ENCODE data around the gene MXD3.

Gene MXD3

DNA sequence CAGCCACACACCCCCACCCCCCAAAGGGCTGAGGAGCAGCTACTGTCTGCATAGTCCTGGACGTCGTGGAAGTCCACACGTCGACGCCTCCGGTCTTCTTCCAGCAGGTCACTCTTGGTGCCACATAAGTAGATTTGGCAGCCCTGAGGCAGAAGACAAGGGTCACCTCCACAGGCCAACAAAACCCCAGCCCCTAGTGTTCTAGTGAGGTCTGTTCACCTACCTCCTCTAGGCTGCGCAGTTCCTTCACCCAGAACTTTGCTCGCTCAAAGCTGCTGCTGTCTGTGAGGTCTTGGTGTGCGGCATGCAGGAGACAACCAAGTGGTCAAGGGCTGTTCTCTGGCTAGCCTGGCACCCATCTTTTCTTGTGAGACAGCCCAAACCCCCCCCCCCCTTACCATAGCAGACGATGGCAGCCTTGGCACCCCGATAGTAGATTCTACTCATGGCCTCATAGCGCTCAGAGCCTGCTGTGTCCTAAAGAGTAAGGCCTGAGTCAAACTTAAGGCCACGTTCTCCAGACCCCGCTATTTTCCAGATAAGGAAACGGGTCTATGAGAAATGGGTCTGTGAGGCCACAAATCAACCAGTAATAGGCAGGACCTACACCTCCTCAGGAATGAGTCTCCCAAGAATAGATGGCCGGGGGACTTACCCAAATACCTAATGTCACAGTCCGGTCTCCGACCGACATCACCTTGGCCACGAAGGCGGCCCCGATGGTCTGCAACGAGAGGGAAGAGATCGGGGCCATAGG lies 9.2 kb downstream of the MXD3 start:
- no peak for DNase-seq

DNA sequence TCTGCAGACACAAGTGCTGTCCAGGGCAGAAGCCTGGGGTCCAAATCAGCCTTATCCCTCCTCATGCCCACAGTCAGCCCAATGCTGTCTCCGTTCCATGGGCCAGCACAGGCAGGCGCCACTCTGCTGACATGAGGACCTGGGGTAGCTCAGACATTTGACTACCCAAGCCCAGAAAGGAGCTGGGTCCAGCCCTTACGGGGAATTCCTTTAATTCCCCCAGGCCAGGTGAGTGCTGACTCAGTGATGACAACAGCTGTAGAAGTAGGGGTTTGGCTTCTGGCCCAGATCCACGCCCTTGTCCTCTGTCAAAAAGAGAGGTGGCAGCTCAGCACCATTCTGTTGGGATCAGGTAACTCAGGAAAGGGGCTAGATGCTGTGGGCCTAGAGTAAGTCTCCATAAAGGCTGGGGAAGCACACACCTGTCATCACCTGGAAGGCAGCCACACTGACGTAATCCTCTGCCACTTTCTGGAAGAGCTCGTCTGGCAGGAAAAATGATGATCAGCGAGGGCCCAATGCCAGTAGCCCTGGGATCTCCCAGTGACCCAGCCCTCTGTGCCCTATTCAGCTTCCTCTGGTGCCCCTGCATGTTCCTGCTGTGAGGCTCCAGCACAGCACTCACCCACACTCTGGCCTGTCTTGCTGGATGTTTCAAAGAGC lies 10.1 kb downstream of the MXD3 start:
- DNase-seq: no peak

DNA sequence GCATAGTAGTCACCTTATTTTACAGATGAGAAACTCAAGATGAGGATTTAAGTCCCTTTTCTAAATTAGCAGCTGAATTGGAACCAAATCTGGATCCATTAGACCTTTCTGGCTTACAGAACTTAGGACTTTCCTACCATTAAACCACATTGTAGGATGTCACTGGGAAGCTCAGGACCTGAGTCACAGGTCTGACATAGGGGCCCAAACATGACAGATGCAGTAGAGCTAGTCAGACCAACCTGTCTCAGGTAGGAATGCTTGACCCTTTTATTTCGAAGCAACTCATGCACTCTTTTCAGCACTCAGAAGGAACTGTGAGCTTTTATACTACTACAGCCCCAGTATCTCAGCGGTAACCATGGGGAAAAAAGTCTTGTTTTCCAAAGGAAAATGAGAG lies 10.7 kb downstream of the MXD3 start:
- no peak for DNase-seq

DNA sequence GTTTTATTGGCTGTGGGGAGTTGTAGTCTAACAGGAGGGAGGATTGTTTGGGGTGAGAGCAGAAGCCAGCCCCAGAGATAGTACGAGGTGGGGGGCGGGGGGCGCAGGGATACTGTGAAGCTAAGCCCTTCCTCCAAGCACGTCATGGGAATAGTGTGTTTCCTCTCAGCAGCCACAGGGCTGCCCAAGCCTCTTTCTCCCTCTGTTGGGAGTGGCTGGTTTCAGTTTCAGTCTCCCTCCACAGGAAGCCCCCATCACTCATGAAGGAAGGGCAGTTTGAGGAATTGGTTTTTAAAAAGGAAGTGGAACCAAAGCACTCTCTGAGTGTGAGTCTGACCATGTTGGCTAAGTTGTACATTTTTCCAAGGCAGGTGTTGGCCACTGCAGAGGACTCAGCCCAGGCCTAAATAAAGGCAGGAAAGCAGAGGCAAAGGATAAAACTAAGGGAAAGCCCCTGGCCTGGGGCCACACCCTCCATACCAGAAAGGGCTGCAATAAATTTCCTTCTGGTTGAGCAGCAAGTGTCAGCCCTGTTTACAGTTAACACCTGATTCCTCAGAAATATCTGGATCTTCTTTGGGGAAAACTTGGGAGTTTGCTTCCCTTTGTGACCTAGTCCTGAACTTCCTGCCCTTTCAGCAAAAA lies 11.3 kb downstream of the MXD3 start:
- no peak for DNase-seq

DNA sequence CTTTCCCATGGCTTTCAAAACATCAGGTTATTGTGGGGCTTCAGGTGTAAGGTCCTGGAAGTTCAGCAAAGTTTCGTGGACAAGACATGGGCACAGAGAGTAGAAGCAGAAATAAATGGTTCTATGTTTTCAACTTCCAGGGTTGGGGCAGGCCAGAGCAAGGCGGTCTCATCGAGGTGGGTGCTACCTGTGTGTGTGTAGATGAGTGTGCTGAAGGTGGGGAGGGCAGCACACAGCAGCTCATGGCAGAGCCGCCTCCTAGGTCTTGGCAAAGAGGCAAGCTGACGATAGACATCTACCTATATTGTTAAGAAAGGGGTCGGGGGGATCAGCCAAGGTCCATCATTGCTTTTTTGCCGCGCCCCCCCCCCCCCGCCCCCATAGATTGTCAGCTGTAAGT lies 12.0 kb downstream of the MXD3 start:
- DNase-seq: no peak

DNA sequence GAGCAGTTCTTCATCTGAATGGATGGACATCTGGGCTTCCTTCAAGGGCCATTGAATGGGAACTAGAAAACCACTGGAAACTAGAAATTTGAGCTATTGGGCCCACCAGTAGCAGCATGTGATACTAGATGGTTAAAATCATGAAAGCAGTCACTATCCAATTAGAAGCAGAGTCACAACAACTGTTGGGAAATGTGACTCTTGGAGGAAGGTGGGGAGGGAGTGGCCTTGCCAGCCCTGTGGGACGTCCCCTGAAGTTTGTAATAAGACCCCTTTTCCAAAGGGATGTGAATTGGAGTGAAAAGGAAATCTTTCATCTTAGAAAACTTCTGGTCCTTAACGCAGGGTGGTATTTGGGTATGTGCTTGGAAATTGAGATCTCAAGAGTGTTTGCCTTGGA lies 13.8 kb downstream of the MXD3 start:
- DNase-seq: no peak

DNA sequence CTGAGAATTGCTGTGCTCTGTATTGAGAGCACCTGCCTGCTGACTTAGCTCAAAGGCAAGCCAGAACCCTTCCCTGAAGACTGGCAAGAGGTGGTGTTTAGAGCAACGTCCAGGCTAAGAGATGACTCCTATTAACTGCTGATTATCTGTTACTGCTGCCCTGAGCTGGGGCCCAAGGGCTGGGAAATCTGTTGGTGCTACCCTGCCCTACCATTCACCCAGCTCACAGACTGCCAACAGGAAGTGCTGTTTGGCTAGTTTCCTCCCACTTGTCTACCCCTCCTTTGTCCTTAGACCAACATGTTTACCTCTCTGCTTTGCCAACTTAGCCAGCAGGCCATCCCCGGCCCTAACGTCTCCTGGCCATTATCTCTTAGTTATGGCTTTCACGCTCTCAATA lies 15.1 kb downstream of the MXD3 start:
- DNase-seq: no peak

DNA sequence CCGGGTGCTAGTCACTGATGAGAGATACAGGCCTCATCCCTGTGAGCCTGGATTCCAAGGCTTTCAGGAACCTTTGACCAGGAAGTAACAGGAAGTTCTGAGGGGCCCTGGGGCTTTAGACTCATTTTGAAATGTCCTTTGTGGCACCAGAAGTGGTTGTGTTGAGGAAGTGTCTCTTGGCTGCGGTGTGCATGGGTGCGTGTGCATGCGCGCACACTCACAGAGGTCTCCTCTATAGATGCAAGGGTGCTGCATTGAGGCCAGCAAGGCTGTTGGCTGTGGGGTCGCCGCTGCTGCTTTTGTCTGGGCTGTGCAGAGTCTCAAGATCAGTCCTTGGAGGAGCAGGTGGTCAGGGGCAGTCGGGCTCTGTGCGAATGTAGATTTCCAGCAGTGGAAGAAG lies 15.8 kb downstream of the MXD3 start:
- no peak for DNase-seq

DNA sequence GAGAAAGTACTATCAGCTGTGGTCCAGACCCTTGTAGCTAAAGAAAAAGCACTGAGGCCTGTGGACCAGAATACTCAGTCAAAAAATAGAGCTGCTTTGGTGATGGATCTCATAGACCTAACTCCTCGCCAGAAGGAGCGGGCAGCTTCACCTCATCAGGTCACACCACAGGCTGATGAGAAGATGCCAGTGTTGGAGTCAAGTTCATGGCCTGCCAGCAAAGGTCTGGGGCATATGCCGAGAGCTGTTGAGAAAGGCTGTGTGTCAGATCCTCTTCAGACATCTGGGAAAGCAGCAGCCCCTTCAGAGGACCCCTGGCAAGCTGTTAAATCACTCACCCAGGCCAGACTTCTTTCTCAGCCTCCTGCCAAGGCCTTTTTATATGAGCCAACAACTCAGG lies 17.1 kb downstream of the MXD3 start:
- no peak for DNase-seq

DNA sequence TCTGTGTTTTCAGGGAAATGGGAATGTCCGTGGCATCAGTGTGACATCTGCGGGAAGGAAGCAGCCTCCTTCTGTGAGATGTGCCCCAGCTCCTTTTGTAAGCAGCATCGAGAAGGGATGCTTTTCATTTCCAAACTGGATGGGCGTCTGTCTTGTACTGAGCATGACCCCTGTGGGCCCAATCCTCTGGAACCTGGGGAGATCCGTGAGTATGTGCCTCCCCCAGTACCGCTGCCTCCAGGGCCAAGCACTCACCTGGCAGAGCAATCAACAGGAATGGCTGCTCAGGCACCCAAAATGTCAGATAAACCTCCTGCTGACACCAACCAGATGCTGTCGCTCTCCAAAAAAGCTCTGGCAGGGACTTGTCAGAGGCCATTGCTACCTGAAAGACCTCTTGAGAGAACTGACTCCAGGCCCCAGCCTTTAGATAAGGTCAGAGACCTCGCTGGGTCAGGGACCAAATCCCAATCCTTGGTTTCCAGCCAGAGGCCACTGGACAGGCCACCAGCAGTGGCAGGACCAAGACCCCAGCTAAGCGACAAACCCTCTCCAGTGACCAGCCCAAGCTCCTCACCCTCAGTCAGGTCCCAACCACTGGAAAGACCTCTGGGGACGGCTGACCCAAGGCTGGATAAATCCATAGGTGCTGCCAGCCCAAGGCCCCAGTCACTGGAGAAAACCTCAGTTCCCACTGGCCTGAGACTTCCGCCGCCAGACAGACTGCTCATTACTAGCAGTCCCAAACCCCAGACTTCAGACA lies 17.7 kb downstream of the MXD3 start:
- no peak for DNase-seq

DNA sequence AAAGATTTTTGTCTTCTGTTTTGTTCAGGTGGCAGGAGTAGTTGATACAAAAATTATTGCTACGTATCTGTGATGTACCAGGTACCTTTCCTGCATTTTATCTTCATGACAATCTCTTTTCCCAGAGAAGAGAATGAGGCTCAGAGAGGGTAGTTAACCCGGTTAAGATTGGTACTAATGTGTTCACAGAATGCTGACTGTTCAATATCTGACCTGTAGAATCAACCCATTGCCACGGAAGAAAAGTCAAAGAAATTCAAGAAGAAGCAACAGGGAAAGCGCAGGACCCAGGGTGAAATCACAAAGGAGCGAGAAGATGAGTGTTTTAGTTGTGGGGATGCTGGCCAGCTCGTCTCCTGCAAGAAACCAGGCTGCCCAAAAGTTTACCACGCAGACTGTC lies 20.0 kb downstream of the MXD3 start:
- no peak for DNase-seq

DNA sequence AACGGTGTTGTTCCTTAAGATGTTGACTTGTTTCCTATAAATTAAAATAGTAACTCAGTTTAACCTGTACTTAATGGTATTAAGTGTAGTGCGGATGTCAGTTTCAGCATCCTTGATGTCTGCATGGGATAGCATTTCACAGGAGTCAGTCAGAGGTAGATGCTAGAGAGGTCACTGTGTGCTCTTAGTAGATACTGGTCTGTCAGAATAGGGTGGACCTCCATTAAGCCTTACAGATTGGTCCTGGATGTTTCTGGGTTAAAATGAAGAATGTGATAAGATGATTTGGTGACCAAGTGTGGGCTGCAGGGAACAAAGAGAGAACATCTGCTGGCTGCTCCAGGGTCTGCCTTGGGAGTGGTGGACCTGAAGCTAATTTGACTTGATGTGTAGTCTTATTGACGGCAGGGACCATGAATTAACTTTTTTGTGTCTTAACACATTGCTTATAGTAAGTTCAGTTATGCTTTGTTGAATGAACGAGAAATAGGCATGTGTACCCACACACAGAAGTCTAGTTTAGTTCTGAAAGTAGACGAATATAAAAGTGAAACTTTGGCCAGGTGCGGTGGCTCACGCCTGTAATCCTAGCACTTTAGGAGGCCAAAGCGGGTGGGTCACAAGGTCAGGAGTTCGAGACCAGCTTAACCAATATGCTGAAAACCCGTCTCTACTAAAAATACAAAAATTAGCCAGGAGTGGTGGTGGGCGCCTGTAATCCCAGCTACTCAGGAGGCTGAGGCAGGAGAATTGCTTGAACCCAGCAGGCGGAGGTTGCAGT lies 20.7 kb downstream of the MXD3 start:
- DNase-seq: no peak

DNA sequence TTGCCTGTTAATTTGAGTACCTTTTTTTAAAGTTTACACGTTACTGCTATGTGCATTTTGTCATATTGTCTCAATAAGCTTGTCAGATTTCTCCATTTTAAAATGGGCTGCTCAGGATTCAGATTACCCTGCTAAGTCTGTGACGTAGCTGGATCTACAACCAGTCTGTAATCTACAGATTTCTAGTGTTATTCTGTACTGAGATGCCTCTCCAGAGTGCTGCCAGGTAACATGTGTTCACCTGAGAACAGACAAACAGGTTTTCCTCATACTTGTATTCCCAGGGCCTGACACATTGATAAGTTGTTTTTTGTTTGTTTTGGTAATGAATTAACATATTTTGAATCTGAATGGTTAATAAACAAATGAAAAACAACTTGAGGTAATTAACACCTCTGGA lies 23.5 kb downstream of the MXD3 start:
- DNase-seq: no peak

DNA sequence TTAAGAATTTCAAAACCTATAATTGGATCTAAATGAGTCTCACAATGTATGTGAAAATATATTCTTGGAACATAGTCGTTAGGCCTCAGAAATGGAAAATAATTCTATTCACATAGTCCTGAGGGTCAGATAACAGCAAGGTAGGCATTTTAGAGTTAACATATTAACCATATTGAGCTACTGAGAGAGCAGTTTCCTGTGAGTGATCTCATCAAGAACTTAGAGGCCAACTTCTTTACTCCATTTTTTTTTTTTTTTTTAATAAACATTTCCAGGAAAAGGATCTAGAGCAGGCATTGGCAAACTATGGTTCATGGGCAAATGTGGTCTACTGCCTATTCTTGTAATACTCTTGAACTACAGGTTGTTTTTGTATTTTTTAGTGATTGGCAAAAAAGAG lies 34.8 kb downstream of the MXD3 start:
- DNase-seq: no peak

DNA sequence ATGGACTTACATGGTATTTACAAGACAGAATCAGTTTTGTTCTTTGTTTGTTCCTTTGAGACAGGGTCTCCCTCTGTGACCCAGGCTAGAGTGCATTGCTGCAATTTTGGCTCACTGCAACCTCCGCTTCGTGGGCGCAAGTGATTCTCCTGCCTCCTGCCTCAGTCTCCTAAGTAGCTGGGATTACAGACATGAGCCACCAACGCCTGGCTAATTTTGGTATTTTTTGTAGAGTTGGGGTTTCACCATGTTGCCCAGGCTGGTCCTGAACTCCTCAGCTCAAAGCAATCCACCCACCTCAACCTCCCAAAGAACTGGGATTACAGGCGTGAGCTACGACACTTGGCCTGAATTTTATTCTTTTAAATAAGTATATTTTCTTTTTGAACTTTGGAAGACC lies 35.8 kb downstream of the MXD3 start:
- no peak for DNase-seq

DNA sequence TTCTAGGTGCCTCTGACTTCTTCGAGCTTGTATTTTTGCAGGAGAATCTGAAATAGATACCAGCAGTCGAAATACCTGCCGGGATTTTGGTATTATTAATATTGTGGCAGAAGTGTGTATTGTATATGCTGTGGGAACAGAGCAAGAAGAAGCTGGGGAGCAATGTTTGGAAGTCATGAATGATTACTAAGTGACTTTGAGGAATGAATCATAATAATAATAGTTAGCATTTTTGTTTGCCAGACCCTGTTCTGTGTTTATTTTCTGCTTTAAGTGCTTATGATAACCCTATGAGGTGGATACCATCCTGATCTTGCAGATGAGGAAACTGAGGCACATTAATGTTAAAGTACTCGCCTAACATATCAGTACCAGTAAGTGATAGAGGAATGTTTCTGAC lies 40.6 kb downstream of the MXD3 start:
- DNase-seq: no peak

DNA sequence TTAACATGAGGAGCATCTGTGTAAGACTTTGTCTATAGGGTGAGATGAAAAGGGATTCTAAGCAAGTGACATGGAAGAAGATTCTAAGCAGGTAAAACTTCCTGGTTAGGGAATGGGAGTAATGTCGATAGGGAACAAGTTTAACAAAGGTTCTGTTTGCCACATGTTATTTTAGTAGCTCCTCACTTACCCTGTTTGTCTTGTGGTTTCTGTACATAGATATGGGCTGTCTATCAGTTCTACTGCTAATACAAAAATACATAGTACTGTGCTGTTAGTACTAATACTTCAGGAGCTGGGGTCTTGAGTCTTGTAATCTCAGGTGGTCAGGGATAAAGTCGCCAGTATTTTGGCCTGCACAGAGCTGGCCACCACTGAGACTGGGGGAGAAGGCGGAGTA lies 41.0 kb downstream of the MXD3 start:
- DNase-seq: no peak

DNA sequence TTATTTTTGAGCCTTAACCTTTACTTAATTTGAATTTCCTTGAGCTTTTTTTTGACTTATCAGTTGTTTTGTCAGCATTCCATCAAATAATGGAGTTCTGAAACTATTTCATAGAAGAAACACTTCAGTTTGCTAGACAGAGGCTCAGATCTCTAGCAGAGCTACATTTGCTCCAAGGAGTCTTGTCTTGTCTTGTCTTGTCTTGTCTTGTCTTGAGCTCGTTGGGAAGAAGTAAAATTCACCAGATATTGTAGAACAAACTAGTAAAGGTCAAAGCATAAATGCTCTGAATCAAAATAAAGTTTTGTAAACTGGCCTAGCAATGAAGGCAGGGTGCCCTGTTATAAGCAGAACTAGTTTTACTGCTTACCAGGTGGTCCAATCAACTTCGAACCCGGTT lies 41.7 kb downstream of the MXD3 start:
- no peak for DNase-seq

DNA sequence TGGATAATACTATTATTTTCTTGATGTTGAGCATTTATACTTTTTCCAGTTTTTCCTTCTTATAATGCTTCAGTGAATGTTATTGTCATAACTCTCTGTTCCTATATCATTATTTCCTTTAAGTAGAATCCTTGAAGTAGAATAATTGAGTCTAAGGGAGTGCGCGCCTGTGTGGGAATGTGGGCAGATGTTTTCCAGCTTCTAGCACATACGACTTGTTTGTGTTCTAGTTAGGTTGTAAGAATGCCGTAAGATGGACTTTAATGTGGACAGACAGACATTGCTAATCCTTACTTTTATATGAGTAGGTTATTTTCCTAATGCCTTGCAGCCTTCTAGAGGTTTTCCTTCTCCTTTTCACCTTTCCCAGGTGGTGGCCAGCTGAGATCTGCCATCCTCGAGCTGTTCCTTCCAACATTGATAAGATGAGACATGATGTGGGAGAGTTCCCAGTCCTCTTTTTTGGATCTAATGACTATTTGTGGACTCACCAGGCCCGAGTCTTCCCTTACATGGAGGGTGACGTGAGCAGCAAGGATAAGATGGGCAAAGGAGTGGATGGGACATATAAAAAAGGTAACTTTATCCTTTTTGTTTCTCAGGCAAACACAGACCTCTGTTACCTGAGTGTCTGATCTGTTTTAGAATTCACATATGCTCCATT lies 42.3 kb downstream of the MXD3 start:
- DNase-seq: no peak

DNA sequence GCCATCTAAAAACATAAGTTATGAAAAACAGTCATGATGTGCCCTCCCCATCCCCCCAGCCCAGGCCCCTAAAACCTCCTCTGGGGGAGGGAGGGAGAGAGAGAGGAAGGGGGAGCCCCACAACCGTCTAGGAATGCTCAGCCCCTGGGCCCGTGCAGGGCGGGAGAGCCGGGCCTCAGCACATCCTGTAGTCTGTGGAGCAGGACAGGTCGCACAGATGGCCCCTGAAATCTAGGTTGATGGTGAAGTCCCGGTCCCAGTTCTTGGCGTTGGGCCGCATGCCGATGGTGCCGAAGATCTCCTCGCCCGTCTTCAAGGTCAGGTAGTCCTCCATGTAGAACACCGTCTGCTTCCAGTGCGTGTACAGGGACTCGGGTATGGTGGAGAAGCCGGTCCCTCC lies 46.3 kb downstream of the MXD3 start:
- no peak for DNase-seq

DNA sequence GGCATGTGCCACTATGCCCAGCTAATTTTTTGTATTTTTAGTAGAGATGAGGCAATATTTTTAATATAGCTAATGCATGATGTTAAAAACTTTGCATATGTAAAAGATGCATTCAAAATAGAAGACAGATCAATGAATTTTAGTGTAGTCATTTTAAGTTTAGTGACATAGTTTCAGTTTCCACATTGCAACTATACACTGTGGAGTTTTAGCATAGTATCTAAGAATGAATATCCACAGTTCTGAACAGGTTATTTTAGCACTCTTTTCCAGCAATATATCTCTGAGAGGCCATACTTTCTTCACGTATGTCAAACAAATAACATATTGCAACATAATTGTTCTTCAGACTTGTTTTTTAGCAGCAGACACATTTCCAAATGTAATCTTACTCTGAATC lies 47.5 kb downstream of the MXD3 start:
- DNase-seq: no peak

DNA sequence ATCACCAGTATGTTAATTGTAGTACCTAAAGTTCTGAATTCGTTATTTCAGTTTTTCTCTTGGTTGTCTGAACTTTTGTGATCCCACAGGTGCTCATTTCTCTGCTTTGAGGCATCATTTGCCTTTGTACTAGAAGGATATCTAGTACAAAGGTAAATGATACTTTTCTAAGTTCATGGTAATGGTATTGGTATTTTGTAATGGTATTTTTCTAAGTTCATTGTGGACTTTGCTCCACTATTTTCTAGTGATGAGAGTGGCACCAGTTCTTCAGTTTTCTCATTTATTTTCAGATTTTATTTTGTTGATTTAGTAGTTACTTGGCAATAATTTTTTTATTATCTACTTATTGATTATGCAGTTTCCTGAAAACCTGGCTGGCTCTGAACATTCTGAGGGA lies 50.2 kb downstream of the MXD3 start:
- DNase-seq: no peak

All from SHP77 treated with DMSO at 0.1 percent for 48 hours (cell line).